ENCODE results near the gene ZNF500. TPM values are rescaled to one million over a fixed set of nuclear protein-coding genes. Genes with fewer than 3 reads are reported as not detected.
A peak's percentile ranks its signal among the peaks of the same experiment; 100 is the strongest.
"Not testable (repeated sequence)": the region's sequence is repeated elsewhere in the genome, so short reads cannot be mapped to it uniquely, and the experiment has no call there.

The ZNF500 gene
- total RNA-seq, 1 donor from 2014 or later = 10.9 TPM

- DNase-seq = not testable (repeated sequence)
Observed at GRCh38 chr16:4738370-4738769, 28.6 kb downstream of the ZNF500 start.

- DNase-seq = no peak
Observed at GRCh38 chr16:4737545-4737944, 29.4 kb downstream of the ZNF500 start.

GRCh38 chr16:4736546-4736945 is 30.4 kb downstream of the ZNF500 start:
- DNase-seq = no peak

GRCh38 chr16:4734730-4735535 is 32.0 kb downstream of the ZNF500 start:
- peak; percentile 83 for DNase-seq

GRCh38 chr16:4734063-4734729 is 32.8 kb downstream of the ZNF500 start, which contains the start of the genes ANKS3 and DNAAF8:
TSS of gene ANKS3 (minus strand) at chr16:4734271. CDS start at chr16:4730149, 4,122 bp downstream.
TSS of gene DNAAF8 (plus strand) at chr16:4734537. CDS start at chr16:4736515, 1,978 bp downstream.
- DNase-seq = peak; percentile 97

- DNase-seq = peak; percentile 8
Observed at GRCh38 chr16:4733747-4734062, 33.3 kb downstream of the ZNF500 start.

GRCh38 chr16:4733211-4733742 is 33.7 kb downstream of the ZNF500 start:
- DNase-seq = no peak

GRCh38 chr16:4729876-4730275 is 37.1 kb downstream of the ZNF500 start:
- DNase-seq = no peak

GRCh38 chr16:4728676-4729075 is 38.3 kb downstream of the ZNF500 start:
- DNase-seq = no peak

- DNase-seq = no peak
Observed at GRCh38 chr16:4726616-4727015, 40.3 kb downstream of the ZNF500 start.

- no peak for DNase-seq
Observed at GRCh38 chr16:4724661-4725270, 42.2 kb downstream of the ZNF500 start.

GRCh38 chr16:4723071-4723767 is 43.7 kb downstream of the ZNF500 start:
- DNase-seq = no peak

GRCh38 chr16:4718466-4718865 is 48.5 kb downstream of the ZNF500 start:
- no peak for DNase-seq

GRCh38 chr16:4714996-4715395 is 52.0 kb downstream of the ZNF500 start:
- DNase-seq = no peak

GRCh38 chr16:4713663-4714501 is 53.1 kb downstream of the ZNF500 start:
- no peak for DNase-seq

GRCh38 chr16:4709481-4709880 is 57.5 kb downstream of the ZNF500 start:
- no peak for DNase-seq

GRCh38 chr16:4706871-4707270 is 60.1 kb downstream of the ZNF500 start:
- no peak for DNase-seq

- DNase-seq = no peak
Observed at GRCh38 chr16:4704913-4705312, 62.0 kb downstream of the ZNF500 start.

GRCh38 chr16:4704491-4704890 is 62.5 kb downstream of the ZNF500 start:
- DNase-seq = no peak

GRCh38 chr16:4703906-4704305 is 63.1 kb downstream of the ZNF500 start:
- no peak for DNase-seq

- no peak for DNase-seq
Observed at GRCh38 chr16:4702466-4702808, 64.5 kb downstream of the ZNF500 start.

All from dermis blood vessel endothelial cell (primary cell).